ENCODE data around the gene COBLL1. TPM values are rescaled to one million over a fixed set of nuclear protein-coding genes. Genes with fewer than 3 reads are reported as not detected.

Gene COBLL1
- total and polyA plus RNA-seq, 2 donors (not counting 1 experiment from before 2014, with no cell fraction given): 10.1 to 11.9 TPM

DNA sequence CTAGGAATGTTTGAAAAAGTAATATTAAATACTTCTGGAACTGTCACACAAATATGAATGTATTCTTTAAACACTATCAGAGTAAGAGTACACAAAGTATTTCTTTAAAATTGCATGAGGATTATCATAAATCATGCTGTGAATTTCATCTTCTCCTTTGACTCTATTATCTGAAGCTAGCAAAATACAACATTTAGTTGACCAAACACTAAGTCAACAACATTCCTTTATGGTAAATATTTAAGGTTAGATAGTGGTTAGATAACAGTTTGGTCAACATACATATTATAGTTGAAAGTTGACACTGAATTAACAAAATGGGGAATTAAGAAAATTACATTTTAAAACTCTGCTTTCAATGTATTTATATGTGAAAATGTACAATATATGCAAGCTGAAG is 148.2 kb downstream of the COBLL1 start:
- H3K36me3 ChIP-seq (ENCODE audit: control insufficient read depth, insufficient read depth, low read length): no peaks in the 10 kb centered on the region
- no peaks in the 10 kb centered on the region for H3K27me3 ChIP-seq (ENCODE audit: control insufficient read depth, insufficient read depth, low read length)
- H3K4me2 ChIP-seq (ENCODE audit: extremely low read depth, insufficient read depth, low read length): no peak overlapping the region
- H3K9me3 ChIP-seq (ENCODE audit: control insufficient read depth, insufficient read depth, low read depth, low read length): no peaks in the 10 kb centered on the region
- no peaks in the 10 kb centered on the region for H4K20me1 ChIP-seq (ENCODE audit: control insufficient read depth, extremely low read depth, insufficient read depth, low read length)
- H2AFZ ChIP-seq (ENCODE audit: low read length): no peak overlapping the region
- no peak for TF ChIP-seq EZH2 (IDR thresholded peaks at IDR 0.05; ENCODE audit: low read length, missing control alignments)
- TF ChIP-seq, protein P1, sequence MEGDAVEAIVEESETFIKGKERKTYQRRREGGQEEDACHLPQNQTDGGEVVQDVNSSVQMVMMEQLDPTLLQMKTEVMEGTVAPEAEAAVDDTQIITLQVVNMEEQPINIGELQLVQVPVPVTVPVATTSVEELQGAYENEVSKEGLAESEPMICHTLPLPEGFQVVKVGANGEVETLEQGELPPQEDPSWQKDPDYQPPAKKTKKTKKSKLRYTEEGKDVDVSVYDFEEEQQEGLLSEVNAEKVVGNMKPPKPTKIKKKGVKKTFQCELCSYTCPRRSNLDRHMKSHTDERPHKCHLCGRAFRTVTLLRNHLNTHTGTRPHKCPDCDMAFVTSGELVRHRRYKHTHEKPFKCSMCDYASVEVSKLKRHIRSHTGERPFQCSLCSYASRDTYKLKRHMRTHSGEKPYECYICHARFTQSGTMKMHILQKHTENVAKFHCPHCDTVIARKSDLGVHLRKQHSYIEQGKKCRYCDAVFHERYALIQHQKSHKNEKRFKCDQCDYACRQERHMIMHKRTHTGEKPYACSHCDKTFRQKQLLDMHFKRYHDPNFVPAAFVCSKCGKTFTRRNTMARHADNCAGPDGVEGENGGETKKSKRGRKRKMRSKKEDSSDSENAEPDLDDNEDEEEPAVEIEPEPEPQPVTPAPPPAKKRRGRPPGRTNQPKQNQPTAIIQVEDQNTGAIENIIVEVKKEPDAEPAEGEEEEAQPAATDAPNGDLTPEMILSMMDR (conservative IDR thresholded peaks at IDR 0.05 in 1 of 2, IDR thresholded peaks at IDR 0.05 in 1 of 2; ENCODE audit: low read depth in 1 of 2, low read length in 2 of 2): no peak
- H3K4me3 ChIP-seq (replicated peaks in 1 of 4; ENCODE audit: control extremely low read depth in 1 of 4, insufficient read depth in 1 of 4, low read depth in 3 of 4, low read length in 4 of 4): no peak overlapping the region
- no peak for DNase-seq (ENCODE audit: low read depth in 2 of 2)
- H3K4me1 ChIP-seq (ENCODE audit: control insufficient read depth, extremely low read depth, insufficient read depth, low read length): no peaks in the 10 kb centered on the region
- H3K79me2 ChIP-seq (ENCODE audit: control insufficient read depth, insufficient read depth, low read length): no peaks in the 10 kb centered on the region
- no peak overlapping the region for H3K9ac ChIP-seq (ENCODE audit: insufficient read depth, low read length)
- no peak overlapping the region for H3K27ac ChIP-seq (ENCODE audit: insufficient read depth, low read length)

DNA sequence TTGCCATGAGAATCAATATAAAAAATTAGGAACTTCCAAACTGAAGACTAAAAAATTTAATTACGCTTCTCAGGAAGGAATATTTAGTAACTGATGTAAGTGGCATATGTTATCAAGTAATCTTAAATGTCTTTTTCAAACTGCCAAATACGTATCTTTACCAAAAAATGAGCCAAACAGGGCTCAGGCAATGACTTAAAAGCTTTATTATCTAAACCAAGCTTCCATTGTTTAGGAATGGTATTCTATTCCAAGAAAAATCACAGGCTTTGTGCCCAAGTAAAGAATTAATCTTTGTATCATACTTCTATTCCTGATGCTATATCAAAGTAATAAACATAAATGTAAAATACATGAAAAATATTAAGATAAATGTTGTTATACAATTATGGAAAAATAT is 148.7 kb downstream of the COBLL1 start:
- TF ChIP-seq, protein P1 (conservative IDR thresholded peaks at IDR 0.05 in 1 of 2, IDR thresholded peaks at IDR 0.05 in 1 of 2; ENCODE audit: low read depth in 1 of 2, low read length in 2 of 2): no peak
- no peak for TF ChIP-seq EZH2 (IDR thresholded peaks at IDR 0.05; ENCODE audit: low read length, missing control alignments)
- H3K79me2 ChIP-seq (ENCODE audit: control insufficient read depth, insufficient read depth, low read length): no peaks in the 10 kb centered on the region
- H3K4me3 ChIP-seq (replicated peaks in 1 of 4; ENCODE audit: control extremely low read depth in 1 of 4, insufficient read depth in 1 of 4, low read depth in 3 of 4, low read length in 4 of 4): no peak overlapping the region
- H3K4me1 ChIP-seq (ENCODE audit: control insufficient read depth, extremely low read depth, insufficient read depth, low read length): no peaks in the 10 kb centered on the region
- H3K27me3 ChIP-seq (ENCODE audit: control insufficient read depth, insufficient read depth, low read length): no peaks in the 10 kb centered on the region
- H2AFZ ChIP-seq (ENCODE audit: low read length): no peak overlapping the region
- no peak overlapping the region for H3K27ac ChIP-seq (ENCODE audit: insufficient read depth, low read length)
- no peaks in the 10 kb centered on the region for H3K9me3 ChIP-seq (ENCODE audit: control insufficient read depth, insufficient read depth, low read depth, low read length)
- H3K36me3 ChIP-seq (ENCODE audit: control insufficient read depth, insufficient read depth, low read length): no peaks in the 10 kb centered on the region
- DNase-seq (ENCODE audit: low read depth in 2 of 2): peak in 1 of 2 donors; percentile 11
- H3K4me2 ChIP-seq (ENCODE audit: extremely low read depth, insufficient read depth, low read length): no peak overlapping the region
- no peaks in the 10 kb centered on the region for H4K20me1 ChIP-seq (ENCODE audit: control insufficient read depth, extremely low read depth, insufficient read depth, low read length)
- H3K9ac ChIP-seq (ENCODE audit: insufficient read depth, low read length): no peak overlapping the region

DNA sequence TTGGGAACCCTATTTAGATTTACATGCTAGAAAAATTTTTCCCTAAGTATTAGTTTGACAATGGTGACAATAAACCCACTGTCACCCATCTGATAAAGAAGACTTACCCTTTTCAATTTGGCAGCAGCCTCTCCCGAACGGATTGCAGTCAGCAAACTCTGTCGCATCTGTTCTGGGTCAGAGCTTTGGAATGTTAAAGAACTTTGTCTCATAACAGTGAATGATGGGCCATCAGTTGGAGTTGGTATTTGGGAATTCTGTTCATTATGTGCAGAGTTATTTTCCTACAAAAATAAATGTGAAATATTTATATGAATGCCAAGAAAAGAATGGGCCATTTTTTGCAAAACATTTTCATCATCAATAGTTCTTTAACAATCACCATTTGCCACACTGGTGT is 149.5 kb downstream of the COBLL1 start:
- Histone ChIP-seq H3K4me1 (ENCODE audit: control insufficient read depth, extremely low read depth, insufficient read depth, low read length) (no peaks in the 10 kb centered on the region), H3K27me3 (ENCODE audit: control insufficient read depth, insufficient read depth, low read length) (no peaks in the 10 kb centered on the region), H4K20me1 (ENCODE audit: control insufficient read depth, extremely low read depth, insufficient read depth, low read length) (no peaks in the 10 kb centered on the region), H3K9ac (ENCODE audit: insufficient read depth, low read length) (no peak overlapping the region), H3K36me3 (ENCODE audit: control insufficient read depth, insufficient read depth, low read length) (no peaks in the 10 kb centered on the region), H3K4me2 (ENCODE audit: extremely low read depth, insufficient read depth, low read length) (no peak overlapping the region), H3K79me2 (ENCODE audit: control insufficient read depth, insufficient read depth, low read length) (no peaks in the 10 kb centered on the region), H3K9me3 (ENCODE audit: control insufficient read depth, insufficient read depth, low read depth, low read length) (no peaks in the 10 kb centered on the region), H3K27ac (ENCODE audit: insufficient read depth, low read length) (no peak overlapping the region), H2AFZ (ENCODE audit: low read length) (no peak overlapping the region), H3K4me3 (replicated peaks in 1 of 4; ENCODE audit: control extremely low read depth in 1 of 4, insufficient read depth in 1 of 4, low read depth in 3 of 4, low read length in 4 of 4) (no peak overlapping the region)
- TF ChIP-seq, protein P1 (conservative IDR thresholded peaks at IDR 0.05 in 1 of 2, IDR thresholded peaks at IDR 0.05 in 1 of 2; ENCODE audit: low read depth in 1 of 2, low read length in 2 of 2): no peak
- DNase-seq (ENCODE audit: low read depth in 2 of 2): peak in 1 of 2 donors; percentile 50

All from fibroblast of lung (primary cell).